NCI-H345 (cell line): ENCODE data around the gene FAM72D.
"Not testable (repeated sequence)": the region's sequence is repeated elsewhere in the genome, so short reads cannot be mapped to it uniquely, and the experiment has no call there.

Experiments
- DNase-seq: peaks from one replicate; lab custom pipeline; 2025; lab: John Stamatoyannopoulos, UW

The FAM72D gene

GRCh38 chr1:145095284-145096057 is at the start of gene FAM72D, which contains the start of gene SRGAP2B:
Gene FAM72D, plus strand, starts transcription at chr1:145095974. Its CDS starts 874 bp downstream, at chr1:145096848.
Gene SRGAP2B, minus strand, starts transcription at chr1:145095328. Its CDS starts 2,427 bp downstream, at chr1:145092901.
- DNase-seq: not testable (repeated sequence)

GRCh38 chr1:145047553-145047952 is 48.2 kb upstream of the FAM72D start:
- not testable (repeated sequence) for DNase-seq

GRCh38 chr1:145048181-145048856 is 47.5 kb upstream of the FAM72D start:
- not testable (repeated sequence) for DNase-seq

GRCh38 chr1:145052019-145052776 is 43.6 kb upstream of the FAM72D start:
- not testable (repeated sequence) for DNase-seq

GRCh38 chr1:145053428-145053827 is 42.3 kb upstream of the FAM72D start:
- not testable (repeated sequence) for DNase-seq

GRCh38 chr1:145055217-145055760 is 40.5 kb upstream of the FAM72D start:
- DNase-seq: not testable (repeated sequence)

- not testable (repeated sequence) for DNase-seq
Measured at GRCh38 chr1:145058184-145058583, 37.6 kb upstream of the FAM72D start.

- not testable (repeated sequence) for DNase-seq
Measured at GRCh38 chr1:145063285-145063684, 32.5 kb upstream of the FAM72D start.

- DNase-seq: not testable (repeated sequence)
Measured at GRCh38 chr1:145063941-145064648, 31.7 kb upstream of the FAM72D start.

GRCh38 chr1:145065194-145065826 is 30.5 kb upstream of the FAM72D start:
- not testable (repeated sequence) for DNase-seq

- not testable (repeated sequence) for DNase-seq
Measured at GRCh38 chr1:145066486-145066885, 29.3 kb upstream of the FAM72D start.

- DNase-seq: not testable (repeated sequence)
Measured at GRCh38 chr1:145071569-145071968, 24.2 kb upstream of the FAM72D start.

- DNase-seq: not testable (repeated sequence)
Measured at GRCh38 chr1:145074021-145074559, 21.7 kb upstream of the FAM72D start.

GRCh38 chr1:145076877-145077276 is 18.9 kb upstream of the FAM72D start:
- DNase-seq: not testable (repeated sequence)

- not testable (repeated sequence) for DNase-seq
Measured at GRCh38 chr1:145077872-145078786, 17.6 kb upstream of the FAM72D start.

- not testable (repeated sequence) for DNase-seq
Measured at GRCh38 chr1:145078787-145079370, 16.9 kb upstream of the FAM72D start.

GRCh38 chr1:145079737-145080136 is 16.0 kb upstream of the FAM72D start:
- not testable (repeated sequence) for DNase-seq

GRCh38 chr1:145080193-145080592 is 15.6 kb upstream of the FAM72D start:
- DNase-seq: not testable (repeated sequence)
